Measurements from ENCODE around the gene CAMK2D.

The CAMK2D gene

GRCh38 chr4:113528395-113528794 is 233.1 kb downstream of the CAMK2D start:
- Histone ChIP-seq H3K27ac (ENCODE audit: low read depth, low read length) (no peak overlapping the region), H3K9me3 (ENCODE audit: control insufficient read depth in 1 of 2, low read length in 2 of 2) (no peaks in the 10 kb centered on the region), H3K4me3 (ENCODE audit: low read depth in 1 of 2, low read length in 2 of 2) (no peak overlapping the region), H3K4me1 (ENCODE audit: control insufficient read depth in 1 of 2, insufficient read depth in 2 of 2, low read length in 2 of 2) (no peaks in the 10 kb centered on the region), H3K36me3 (ENCODE audit: control insufficient read depth in 1 of 2, insufficient read depth in 2 of 2, low read length in 2 of 2) (peaks cover 0 to 18% of the 10 kb centered on the region in 2 donors), H3K9ac (ENCODE audit: low read depth in 1 of 2, low read length in 2 of 2) (no peak overlapping the region), H3K27me3 (ENCODE audit: control insufficient read depth in 1 of 2, insufficient read depth in 2 of 2, low read length in 2 of 2) (no peaks in the 10 kb centered on the region)

- Histone ChIP-seq H3K36me3 (ENCODE audit: control insufficient read depth in 1 of 2, insufficient read depth in 2 of 2, low read length in 2 of 2) (peaks cover 3 to 21% of the 10 kb centered on the region in 2 donors), H3K27me3 (ENCODE audit: control insufficient read depth in 1 of 2, insufficient read depth in 2 of 2, low read length in 2 of 2) (no peaks in the 10 kb centered on the region), H3K27ac (ENCODE audit: low read depth, low read length) (no peak overlapping the region), H3K9ac (ENCODE audit: low read depth in 1 of 2, low read length in 2 of 2) (no peak overlapping the region), H3K9me3 (ENCODE audit: control insufficient read depth in 1 of 2, low read length in 2 of 2) (no peaks in the 10 kb centered on the region), H3K4me1 (ENCODE audit: control insufficient read depth in 1 of 2, insufficient read depth in 2 of 2, low read length in 2 of 2) (no peaks in the 10 kb centered on the region), H3K4me3 (ENCODE audit: low read depth in 1 of 2, low read length in 2 of 2) (no peak overlapping the region)
Measured at GRCh38 chr4:113525521-113525920, 236.0 kb downstream of the CAMK2D start.

- Histone ChIP-seq H3K27ac (ENCODE audit: low read depth, low read length) (no peak overlapping the region), H3K4me1 (ENCODE audit: control insufficient read depth in 1 of 2, insufficient read depth in 2 of 2, low read length in 2 of 2) (no peaks in the 10 kb centered on the region), H3K9ac (ENCODE audit: low read depth in 1 of 2, low read length in 2 of 2) (no peak overlapping the region), H3K4me3 (ENCODE audit: low read depth in 1 of 2, low read length in 2 of 2) (no peak overlapping the region), H3K36me3 (ENCODE audit: control insufficient read depth in 1 of 2, insufficient read depth in 2 of 2, low read length in 2 of 2) (peaks cover 3 to 18% of the 10 kb centered on the region in 2 donors), H3K27me3 (ENCODE audit: control insufficient read depth in 1 of 2, insufficient read depth in 2 of 2, low read length in 2 of 2) (no peaks in the 10 kb centered on the region), H3K9me3 (ENCODE audit: control insufficient read depth in 1 of 2, low read length in 2 of 2) (no peaks in the 10 kb centered on the region)
Measured at GRCh38 chr4:113524505-113525186, 236.9 kb downstream of the CAMK2D start.

- Histone ChIP-seq H3K9ac (ENCODE audit: low read depth in 1 of 2, low read length in 2 of 2) (no peak overlapping the region), H3K9me3 (ENCODE audit: control insufficient read depth in 1 of 2, low read length in 2 of 2) (no peaks in the 10 kb centered on the region), H3K36me3 (ENCODE audit: control insufficient read depth in 1 of 2, insufficient read depth in 2 of 2, low read length in 2 of 2) (peaks cover 3 to 17% of the 10 kb centered on the region in 2 donors), H3K27ac (ENCODE audit: low read depth, low read length) (no peak overlapping the region), H3K4me1 (ENCODE audit: control insufficient read depth in 1 of 2, insufficient read depth in 2 of 2, low read length in 2 of 2) (no peaks in the 10 kb centered on the region), H3K4me3 (ENCODE audit: low read depth in 1 of 2, low read length in 2 of 2) (no peak overlapping the region), H3K27me3 (ENCODE audit: control insufficient read depth in 1 of 2, insufficient read depth in 2 of 2, low read length in 2 of 2) (no peaks in the 10 kb centered on the region)
Measured at GRCh38 chr4:113524096-113524495, 237.4 kb downstream of the CAMK2D start.

GRCh38 chr4:113522433-113522832 is 239.1 kb downstream of the CAMK2D start:
- Histone ChIP-seq H3K9me3 (ENCODE audit: control insufficient read depth in 1 of 2, low read length in 2 of 2) (no peaks in the 10 kb centered on the region), H3K36me3 (ENCODE audit: control insufficient read depth in 1 of 2, insufficient read depth in 2 of 2, low read length in 2 of 2) (peaks cover 3 to 17% of the 10 kb centered on the region in 2 donors), H3K27me3 (ENCODE audit: control insufficient read depth in 1 of 2, insufficient read depth in 2 of 2, low read length in 2 of 2) (no peaks in the 10 kb centered on the region), H3K27ac (ENCODE audit: low read depth, low read length) (no peak overlapping the region), H3K9ac (ENCODE audit: low read depth in 1 of 2, low read length in 2 of 2) (no peak overlapping the region), H3K4me3 (ENCODE audit: low read depth in 1 of 2, low read length in 2 of 2) (no peak overlapping the region), H3K4me1 (ENCODE audit: control insufficient read depth in 1 of 2, insufficient read depth in 2 of 2, low read length in 2 of 2) (no peaks in the 10 kb centered on the region)

GRCh38 chr4:113513382-113513781 is 248.2 kb downstream of the CAMK2D start:
- peaks cover 0 to 4% of the 10 kb centered on the region in 2 donors for H3K4me1 ChIP-seq (ENCODE audit: control insufficient read depth in 1 of 2, insufficient read depth in 2 of 2, low read length in 2 of 2)
- no peak overlapping the region for H3K4me3 ChIP-seq (ENCODE audit: low read depth in 1 of 2, low read length in 2 of 2)
- no peaks in the 10 kb centered on the region for H3K27me3 ChIP-seq (ENCODE audit: control insufficient read depth in 1 of 2, insufficient read depth in 2 of 2, low read length in 2 of 2)
- no peak overlapping the region for H3K9ac ChIP-seq (ENCODE audit: low read depth in 1 of 2, low read length in 2 of 2)
- no peaks in the 10 kb centered on the region for H3K9me3 ChIP-seq (ENCODE audit: control insufficient read depth in 1 of 2, low read length in 2 of 2)
- H3K36me3 ChIP-seq (ENCODE audit: control insufficient read depth in 1 of 2, insufficient read depth in 2 of 2, low read length in 2 of 2), result peaks cover 17 to 33% of the 10 kb centered on the region in 2 donors
- H3K27ac ChIP-seq (ENCODE audit: low read depth, low read length), result no peak overlapping the region

- no peaks in the 10 kb centered on the region for H3K9me3 ChIP-seq (ENCODE audit: control insufficient read depth in 1 of 2, low read length in 2 of 2)
- no peaks in the 10 kb centered on the region for H3K27me3 ChIP-seq (ENCODE audit: control insufficient read depth in 1 of 2, insufficient read depth in 2 of 2, low read length in 2 of 2)
- no peak overlapping the region for H3K4me3 ChIP-seq (ENCODE audit: low read depth in 1 of 2, low read length in 2 of 2)
- H3K9ac ChIP-seq (ENCODE audit: low read depth in 1 of 2, low read length in 2 of 2), result no peak overlapping the region
- peaks cover 0 to 4% of the 10 kb centered on the region in 2 donors for H3K4me1 ChIP-seq (ENCODE audit: control insufficient read depth in 1 of 2, insufficient read depth in 2 of 2, low read length in 2 of 2)
- H3K27ac ChIP-seq (ENCODE audit: low read depth, low read length), result no peak overlapping the region
- peaks cover 19 to 31% of the 10 kb centered on the region in 2 donors for H3K36me3 ChIP-seq (ENCODE audit: control insufficient read depth in 1 of 2, insufficient read depth in 2 of 2, low read length in 2 of 2)
Measured at GRCh38 chr4:113512880-113513279, 248.7 kb downstream of the CAMK2D start.

- Histone ChIP-seq H3K27me3 (ENCODE audit: control insufficient read depth in 1 of 2, insufficient read depth in 2 of 2, low read length in 2 of 2) (no peaks in the 10 kb centered on the region), H3K4me1 (ENCODE audit: control insufficient read depth in 1 of 2, insufficient read depth in 2 of 2, low read length in 2 of 2) (peaks cover 0 to 4% of the 10 kb centered on the region in 2 donors), H3K27ac (ENCODE audit: low read depth, low read length) (no peak overlapping the region), H3K9me3 (ENCODE audit: control insufficient read depth in 1 of 2, low read length in 2 of 2) (no peaks in the 10 kb centered on the region), H3K9ac (ENCODE audit: low read depth in 1 of 2, low read length in 2 of 2) (no peak overlapping the region), H3K36me3 (ENCODE audit: control insufficient read depth in 1 of 2, insufficient read depth in 2 of 2, low read length in 2 of 2) (peaks cover 19 to 23% of the 10 kb centered on the region in 2 donors), H3K4me3 (ENCODE audit: low read depth in 1 of 2, low read length in 2 of 2) (no peak overlapping the region)
Measured at GRCh38 chr4:113511944-113512343, 249.6 kb downstream of the CAMK2D start.

- Histone ChIP-seq H3K4me1 (ENCODE audit: control insufficient read depth in 1 of 2, insufficient read depth in 2 of 2, low read length in 2 of 2) (no peaks in the 10 kb centered on the region), H3K9ac (ENCODE audit: low read depth in 1 of 2, low read length in 2 of 2) (no peak overlapping the region), H3K36me3 (ENCODE audit: control insufficient read depth in 1 of 2, insufficient read depth in 2 of 2, low read length in 2 of 2) (peaks cover 19 to 27% of the 10 kb centered on the region in 2 donors), H3K27ac (ENCODE audit: low read depth, low read length) (no peak overlapping the region), H3K27me3 (ENCODE audit: control insufficient read depth in 1 of 2, insufficient read depth in 2 of 2, low read length in 2 of 2) (no peaks in the 10 kb centered on the region), H3K9me3 (ENCODE audit: control insufficient read depth in 1 of 2, low read length in 2 of 2) (no peaks in the 10 kb centered on the region), H3K4me3 (ENCODE audit: low read depth in 1 of 2, low read length in 2 of 2) (no peak overlapping the region)
Measured at GRCh38 chr4:113509851-113510250, 251.7 kb downstream of the CAMK2D start.

GRCh38 chr4:113505044-113505443 is 256.5 kb downstream of the CAMK2D start:
- H3K9me3 ChIP-seq (ENCODE audit: control insufficient read depth in 1 of 2, low read length in 2 of 2), result no peaks in the 10 kb centered on the region
- no peak overlapping the region for H3K4me3 ChIP-seq (ENCODE audit: low read depth in 1 of 2, low read length in 2 of 2)
- H3K36me3 ChIP-seq (ENCODE audit: control insufficient read depth in 1 of 2, insufficient read depth in 2 of 2, low read length in 2 of 2), result peaks cover 5 to 9% of the 10 kb centered on the region in 2 donors
- no peaks in the 10 kb centered on the region for H3K4me1 ChIP-seq (ENCODE audit: control insufficient read depth in 1 of 2, insufficient read depth in 2 of 2, low read length in 2 of 2)
- no peaks in the 10 kb centered on the region for H3K27me3 ChIP-seq (ENCODE audit: control insufficient read depth in 1 of 2, insufficient read depth in 2 of 2, low read length in 2 of 2)
- H3K27ac ChIP-seq (ENCODE audit: low read depth, low read length), result no peak overlapping the region
- no peak overlapping the region for H3K9ac ChIP-seq (ENCODE audit: low read depth in 1 of 2, low read length in 2 of 2)

All from duodenal mucosa (tissue), 2 donors.